Adrenal gland (tissue), 12 donors: ENCODE data around the gene ARHGEF4. TPM values are rescaled to one million over a fixed set of nuclear protein-coding genes. Genes with fewer than 3 reads are reported as not detected.

Source experiments
- DNase-seq, 7 donors: peaks; one replicate each; pipeline ENCODE4 v3.0.0-alpha.2; 2019 to 2020
- H3K27ac ChIP-seq, 5 donors: fragments of 200-600 bp; sonication (generic) in 4 of 5; 1 replicate in 3 of 5; 2 replicates in 2 of 5; pipeline versions ENCODE4 v1.5.1 to v1.8.0; 2016 to 2020; ENCODE audit warnings: mild to moderate bottlenecking in 1 of 5
- H3K27me3 ChIP-seq: fragments of 200-600 bp; 2 replicates; pipeline ENCODE4 v1.8.0; 2021
- H3K36me3 ChIP-seq, 2 donors: fragments of 200-600 bp; replicated peaks in 1 of 2; 1 replicate in 1 of 2; 2 replicates in 1 of 2; pipeline versions ENCODE4 v1.5.1 to v1.8.0; 2018 to 2022
- H3K4me1 ChIP-seq, 2 donors: fragments of 200-600 bp; replicated peaks in 1 of 2; 1 replicate in 1 of 2; 2 replicates in 1 of 2; pipeline versions ENCODE4 v1.5.1 to v1.8.0; 2018 to 2021
- H3K4me3 ChIP-seq, 4 donors: fragments of 200-600 bp; sonication (generic) in 3 of 4; one replicate each; pipeline ENCODE4 v1.5.1; 2016 to 2018
- H3K9me3 ChIP-seq, 3 donors: fragments of 200-600 bp; sonication (generic) in 1 of 3; replicated peaks in 1 of 3; 1 replicate in 2 of 3; 2 replicates in 1 of 3; pipeline versions ENCODE4 v1.5.1 to v1.8.0; 2016 to 2021
- POLR2A ChIP-seq, 2 donors: fragments of 450-650 bp; IDR thresholded peaks; one replicate each; pipeline ENCODE4 v1.6.1; 2017; ENCODE audit warnings: antibody characterized with exemption in 2 of 2, mild to moderate bottlenecking in 2 of 2, moderate library complexity in 1 of 2
- whole genome bisulfite sequencing, 4 donors: extraction: QIAGEN DNeasy Blood & Tissue Kit in 2 of 4; methylation state at CpG; one replicate each; pipeline versions ENCODE4 v1.1.5 to v1.1.7; 2013 to 2017; 5-methylcytosine and 5-hydroxymethylcytosine counted together
- intact Hi-C, 2 donors: fragments of 100-400 bp; cut with DNase I; formaldehyde crosslinking; loops; one replicate each; pipeline versions ENCODE4 v1.14.1 to v1.15.0; 2022 to 2023
- polyA plus RNA-seq, 3 donors: library from polyadenylated mRNA; stranded (reverse); fragments of 200-250 nt in 2 of 3; fragments of 350-450 nt in 1 of 3; fragmentation: Illumina TruSeq in 1 of 3; extraction: RNeasy Lipid Tissue Mini Kit (QIAGEN cat#74804) in 1 of 3; gene quantifications; one replicate each; pipeline ENCODE4 v1.2.3, GENCODE V29; 2013 to 2014
- total RNA-seq, 9 donors: library from RNA; depleted of rRNA in 4 of 9; stranded (reverse); fragments of >200 nt in 4 of 9; fragments of 120-200 nt in 1 of 9; fragmentation: NEBNext Ultra II Directional in 1 of 9; extraction: Animal tissue kit (Norgen Biotek cat#: 25700) in 1 of 9; gene quantifications; one replicate each; pipeline versions ENCODE4 v1.1.0 to v1.2.4, GENCODE V29; 2013 to 2023
- TF ChIP-seq, protein P1 (sequence below), 6 experiments: fragments of 450-650 bp in 4 of 6; fragments of 200-600 bp in 2 of 6; sonication (generic) in 1 of 6; IDR thresholded peaks; 1 replicate in 5 of 6; 2 replicates in 1 of 6; pipeline versions ENCODE4 v1.5.1 to v1.8.0; 2016 to 2021; ENCODE audit warnings: antibody characterized with exemption in 6 of 6, mild to moderate bottlenecking in 2 of 6, moderate library complexity in 1 of 6
- donor health status: healthy with polysubstance abuse.
- donor health status: Bipolar disorder and iron deficiency.
- donor health status: DM: yes; HTN: yes; CAD: no.
- donor health status: DM: no; HTN: no; CAD: no.
- donor health status: DM: no; HTN: no; CAD: no.
- donor health status: DM: yes; HTN: yes; CAD: no.

ARHGEF4 gene
- total and polyA plus RNA-seq, 12 donors: 0.97 to 40.4 (median 5.1) TPM

DNA sequence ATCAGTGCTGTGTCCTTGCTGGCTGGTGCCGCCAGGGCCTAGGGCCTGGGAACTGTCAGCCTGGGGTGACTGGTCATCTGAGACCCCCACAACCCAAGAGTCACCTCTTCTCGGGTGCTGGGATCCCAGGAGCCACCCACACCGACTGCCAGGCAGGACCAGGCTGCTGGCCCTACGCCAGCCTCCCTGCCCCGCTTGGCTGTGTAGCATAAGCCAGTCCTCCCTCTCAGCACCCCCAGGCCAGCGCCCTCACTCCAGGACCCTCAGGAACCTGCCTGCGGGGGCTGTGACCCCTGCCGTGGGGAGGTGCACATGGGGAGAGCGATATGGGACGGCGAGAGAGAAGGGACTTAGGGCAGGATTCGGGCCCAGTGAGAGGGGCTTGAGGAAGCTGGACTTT, 9.5 kb downstream of the ARHGEF4 start:
- H3K4me1 ChIP-seq: no peaks in the 10 kb centered on the region
- no peak for TF ChIP-seq POLR2A (IDR thresholded peaks at IDR 0.05)
- TF ChIP-seq, protein P1, sequence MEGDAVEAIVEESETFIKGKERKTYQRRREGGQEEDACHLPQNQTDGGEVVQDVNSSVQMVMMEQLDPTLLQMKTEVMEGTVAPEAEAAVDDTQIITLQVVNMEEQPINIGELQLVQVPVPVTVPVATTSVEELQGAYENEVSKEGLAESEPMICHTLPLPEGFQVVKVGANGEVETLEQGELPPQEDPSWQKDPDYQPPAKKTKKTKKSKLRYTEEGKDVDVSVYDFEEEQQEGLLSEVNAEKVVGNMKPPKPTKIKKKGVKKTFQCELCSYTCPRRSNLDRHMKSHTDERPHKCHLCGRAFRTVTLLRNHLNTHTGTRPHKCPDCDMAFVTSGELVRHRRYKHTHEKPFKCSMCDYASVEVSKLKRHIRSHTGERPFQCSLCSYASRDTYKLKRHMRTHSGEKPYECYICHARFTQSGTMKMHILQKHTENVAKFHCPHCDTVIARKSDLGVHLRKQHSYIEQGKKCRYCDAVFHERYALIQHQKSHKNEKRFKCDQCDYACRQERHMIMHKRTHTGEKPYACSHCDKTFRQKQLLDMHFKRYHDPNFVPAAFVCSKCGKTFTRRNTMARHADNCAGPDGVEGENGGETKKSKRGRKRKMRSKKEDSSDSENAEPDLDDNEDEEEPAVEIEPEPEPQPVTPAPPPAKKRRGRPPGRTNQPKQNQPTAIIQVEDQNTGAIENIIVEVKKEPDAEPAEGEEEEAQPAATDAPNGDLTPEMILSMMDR (IDR thresholded peaks at IDR 0.05): no peak
- no peak overlapping the region for H3K4me3 ChIP-seq
- intact Hi-C loops: no loop called here
- H3K36me3 ChIP-seq: no peaks in the 10 kb centered on the region
- no peaks in the 10 kb centered on the region for H3K27me3 ChIP-seq
- H3K27ac ChIP-seq: no peak overlapping the region
- WGBS, 4 donors: 83 to 89% (median 86%) methylated on average over 9 to 12 of the region's 12 CpGs
- no peaks in the 10 kb centered on the region for H3K9me3 ChIP-seq
- DNase-seq: no peak

DNA sequence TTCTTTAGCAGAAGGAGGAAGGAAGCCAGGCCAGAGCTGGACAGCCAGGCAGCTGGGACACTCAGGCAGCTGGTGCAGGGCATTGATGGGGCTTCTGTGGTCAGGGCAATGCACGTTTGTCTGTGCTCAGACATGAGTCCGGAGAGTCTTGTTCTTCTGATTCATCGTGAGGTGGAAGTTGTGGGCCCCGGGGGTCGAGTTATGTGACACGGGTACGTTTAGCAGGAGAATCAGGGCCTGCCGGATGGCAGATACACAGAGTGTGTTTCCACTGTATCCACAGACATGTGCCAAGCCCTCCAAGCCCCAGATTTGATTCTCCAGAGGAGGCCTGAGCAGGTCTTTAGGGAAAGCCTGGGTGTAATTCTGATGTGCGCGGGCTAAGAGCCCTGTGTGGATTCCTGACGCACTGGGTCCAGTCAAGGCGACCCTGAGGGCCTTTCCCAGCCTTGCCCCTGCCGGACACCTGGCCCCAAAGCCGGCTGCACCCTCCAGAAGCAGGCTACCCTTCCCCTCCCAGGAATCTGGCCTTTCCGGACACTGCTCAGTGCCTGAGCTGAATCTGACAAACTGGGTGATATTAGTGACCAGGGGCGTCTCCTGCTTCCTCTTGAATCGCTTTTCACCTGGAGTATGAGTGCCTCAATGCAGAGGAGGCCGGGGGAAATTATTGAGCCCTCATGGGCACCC, 10.1 kb downstream of the ARHGEF4 start:
- Histone ChIP-seq H3K9me3 (no peaks in the 10 kb centered on the region), H3K4me3 (no peak overlapping the region), H3K27me3 (no peaks in the 10 kb centered on the region), H3K36me3 (no peaks in the 10 kb centered on the region), H3K27ac (no peak overlapping the region), H3K4me1 (no peaks in the 10 kb centered on the region)
- WGBS, 4 donors: 68 to 77% (median 76%) methylated on average over 9 to 18 of the region's 18 CpGs
- no peak for DNase-seq
- TF ChIP-seq POLR2A (IDR thresholded peaks at IDR 0.05): no peak
- TF ChIP-seq, protein P1 (IDR thresholded peaks at IDR 0.05): no peak
- intact Hi-C loops: no loop called here

DNA sequence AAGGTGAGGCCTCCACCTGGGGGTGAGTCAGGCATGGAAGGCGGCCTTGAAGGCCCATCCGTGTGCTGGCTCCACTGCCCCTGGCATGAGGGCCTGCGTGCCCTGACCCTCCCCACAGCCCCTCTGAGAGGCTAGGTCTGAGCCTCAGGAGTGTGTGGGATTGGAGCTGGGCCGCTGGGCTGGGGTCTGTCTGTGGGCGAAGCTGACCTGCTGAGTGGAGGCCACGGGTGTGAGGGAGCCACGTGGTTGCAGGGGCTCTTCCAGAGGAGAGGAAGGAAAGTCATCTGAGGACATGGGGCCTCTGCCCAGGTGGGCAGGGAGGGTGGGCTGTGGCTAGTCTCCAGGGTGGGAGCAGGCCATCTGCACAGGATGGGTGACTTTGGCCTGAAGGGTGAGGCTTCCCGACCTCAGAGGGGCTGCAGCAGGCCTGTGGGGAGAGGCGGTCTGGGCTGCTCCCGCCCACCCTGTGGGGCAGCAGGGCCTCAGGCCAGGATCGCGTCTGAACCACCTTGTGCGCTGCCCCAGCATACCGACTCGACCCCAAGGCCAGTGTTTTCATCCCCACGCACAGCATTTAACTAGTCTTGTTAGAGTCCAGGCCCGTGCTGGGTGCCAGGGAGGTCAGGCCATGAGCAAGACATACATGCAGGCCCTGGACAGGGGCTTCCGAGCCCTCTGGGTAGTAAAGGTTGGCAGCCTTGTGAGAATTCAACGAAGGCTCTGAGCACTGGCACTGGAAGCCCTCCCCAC, 11.2 kb downstream of the ARHGEF4 start:
- TF ChIP-seq, protein P1 (IDR thresholded peaks at IDR 0.05): no peak
- no peak for TF ChIP-seq POLR2A (IDR thresholded peaks at IDR 0.05)
- intact Hi-C loops: no loop called here
- H3K9me3 ChIP-seq: no peaks in the 10 kb centered on the region
- no peak for DNase-seq
- no peaks in the 10 kb centered on the region for H3K36me3 ChIP-seq
- no peaks in the 10 kb centered on the region for H3K4me1 ChIP-seq
- H3K27ac ChIP-seq: no peak overlapping the region
- no peak overlapping the region for H3K4me3 ChIP-seq
- WGBS, 4 donors: 82 to 84% (median 83%) methylated on average over 12 to 19 of the region's 19 CpGs
- H3K27me3 ChIP-seq: no peaks in the 10 kb centered on the region

DNA sequence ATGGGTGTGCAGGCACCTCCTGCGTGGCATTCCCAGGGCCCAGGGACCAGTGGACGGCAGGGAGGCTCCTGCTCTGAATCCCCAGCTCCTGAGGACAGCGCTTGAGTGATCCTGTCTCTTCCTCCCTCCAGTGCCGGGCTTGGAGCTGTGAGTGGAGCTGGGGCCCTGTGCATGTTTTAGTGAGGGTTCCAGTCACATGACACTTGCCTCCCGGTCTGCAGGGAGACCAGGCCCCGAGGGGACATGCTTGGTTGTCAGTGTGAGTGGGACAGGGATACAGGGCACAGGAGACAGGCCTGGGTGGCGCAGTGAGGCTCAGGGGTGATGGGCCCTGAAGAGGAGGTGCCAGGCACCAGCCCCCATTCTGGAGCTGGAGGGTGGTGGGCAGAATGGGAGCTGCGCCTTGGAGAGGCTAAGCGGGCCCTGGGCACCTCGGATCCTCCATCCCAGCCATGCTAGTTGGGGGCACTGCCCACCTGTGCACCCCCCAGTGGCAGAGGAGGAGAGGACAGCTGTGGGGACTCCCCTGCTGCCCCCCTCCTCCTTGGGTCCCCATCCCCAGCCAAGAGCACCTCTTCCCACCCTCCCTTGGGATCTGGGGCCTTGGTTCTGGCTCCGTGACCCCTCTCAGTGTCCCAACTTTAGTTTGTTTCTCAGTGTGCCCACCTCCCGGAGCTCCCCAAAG, 12.0 kb downstream of the ARHGEF4 start:
- no peak for TF ChIP-seq POLR2A (IDR thresholded peaks at IDR 0.05)
- TF ChIP-seq, protein P1 (IDR thresholded peaks at IDR 0.05): no peak
- Histone ChIP-seq H3K4me3 (no peak overlapping the region), H3K9me3 (no peaks in the 10 kb centered on the region), H3K27ac (no peak overlapping the region), H3K36me3 (no peaks in the 10 kb centered on the region), H3K27me3 (no peaks in the 10 kb centered on the region), H3K4me1 (no peaks in the 10 kb centered on the region)
- intact Hi-C loops: no loop called here
- WGBS, 4 donors: 82 to 88% (median 86%) methylated on average over 7 to 12 of the region's 12 CpGs
- DNase-seq: no peak
